GM12878 (cell line): ENCODE data around the gene XPO6. TPM values are rescaled to one million over a fixed set of nuclear protein-coding genes. Genes with fewer than 3 reads are reported as not detected.

Source experiments
- ATAC-seq: fragments of 200-7000 bp; cut with Tn5 transposase; 3 replicates; pipeline ENCODE4 v1.9.1; 2020; ENCODE audit warnings: mild to moderate bottlenecking, moderate library complexity
- BruUV-seq: library from RNA; stranded (reverse); fragments of 400-500 nt; replicated peaks from 2 replicates; lab custom pipeline; 2021; lab: Mats Ljungman, UMichigan
- CTCF ChIA-PET: fragments of 300-600 bp; sonication (Branson Sonifier 250); formaldehyde crosslinking; extraction: SDS; loops from one replicate; lab custom pipeline; 2021; ENCODE audit warnings: inconsistent platforms; lab: Yijun Ruan, JAX
- POLR2A ChIA-PET: fragments of 350-600 bp; formaldehyde crosslinking; extraction: SDS; loops from one replicate; lab custom pipeline; 2021; ENCODE audit warnings: inconsistent platforms; lab: Charles Lee
- RAD21 ChIA-PET: fragments of 300-600 bp; sonication (Branson Sonifier 250); formaldehyde crosslinking; loops from one replicate; lab custom pipeline; 2023; ENCODE audit warnings: antibody characterized with exemption; ENCODE audit not compliant: unreplicated experiment; lab: Charles Lee
- SMC1A ChIA-PET: fragments of 300-600 bp; sonication (Branson Sonifier 250); formaldehyde crosslinking; loops from one replicate; lab custom pipeline; 2023; ENCODE audit not compliant: unreplicated experiment, uncharacterized antibody; lab: Charles Lee
- DNase-seq: peaks from one replicate; pipeline ENCODE4 v3.0.0-alpha.2; 2011; ENCODE audit warnings: low read depth, low spot score
- FAIRE-seq: peaks from 3 replicates; lab custom pipeline; 2011; peaks lifted over from hg19 to GRCh38; lab: Jason Lieb, UNC
- H2AFZ ChIP-seq: 2 replicates; pipeline ENCODE4 v1.6.0; 2011; ENCODE audit warnings: low read depth, low read length, control low read depth; ENCODE audit not compliant: control insufficient read depth
- H3K27ac ChIP-seq: 2 replicates; pipeline ENCODE4 v1.5.1; 2011; ENCODE audit warnings: control low read depth; ENCODE audit not compliant: control insufficient read depth, insufficient read depth
- H3K27me3 ChIP-seq, 2 experiments: replicated peaks in 1 of 2; 2 replicates each; pipeline versions ENCODE4 v1.6.0 to v1.6.1; 2011; ENCODE audit warnings: low read length in 1 of 2; ENCODE audit not compliant: control insufficient read depth in 2 of 2, insufficient read depth in 2 of 2
- H3K36me3 ChIP-seq, 2 experiments: 2 replicates each; pipeline ENCODE4 v1.5.1; 2011; ENCODE audit warnings: low read length in 1 of 2; ENCODE audit not compliant: control insufficient read depth in 2 of 2, insufficient read depth in 2 of 2
- H3K4me1 ChIP-seq: 2 replicates; pipeline ENCODE4 v1.6.1; 2011; ENCODE audit warnings: mild to moderate bottlenecking, low read length, moderate library complexity, mixed read lengths; ENCODE audit not compliant: control insufficient read depth, insufficient read depth
- H3K4me2 ChIP-seq: 2 replicates; pipeline ENCODE4 v1.6.0; 2011; ENCODE audit warnings: control low read depth; ENCODE audit not compliant: control insufficient read depth, insufficient read depth
- H3K4me3 ChIP-seq: fragments of 200-600 bp; sonication (generic); 2 replicates; pipeline ENCODE4 v1.5.1; 2016
- H3K79me2 ChIP-seq: 2 replicates; pipeline ENCODE4 v1.6.0; 2011; ENCODE audit warnings: low read length; ENCODE audit not compliant: control insufficient read depth, insufficient read depth
- H3K9ac ChIP-seq: 2 replicates; pipeline ENCODE4 v1.8.0; 2011; ENCODE audit warnings: low read length, control low read depth, mixed read lengths; ENCODE audit not compliant: control insufficient read depth, insufficient read depth
- H3K9me3 ChIP-seq: replicated peaks from 3 replicates; pipeline ENCODE4 v1.5.1; 2011; ENCODE audit warnings: mild to moderate bottlenecking, low read length; ENCODE audit not compliant: control insufficient read depth, insufficient read depth
- H4K20me1 ChIP-seq: 2 replicates; pipeline ENCODE4 v1.6.0; 2011; ENCODE audit not compliant: control insufficient read depth, insufficient read depth
- ESRRA ChIP-seq: IDR thresholded peaks from 2 replicates; pipeline ENCODE4 v1.6.1; 2012; ENCODE audit warnings: mild to moderate bottlenecking, low read length, improper control_type of control experiment
- IRF4 ChIP-seq: IDR thresholded peaks from 2 replicates; pipeline ENCODE4 v1.6.1; 2011; ENCODE audit warnings: low read depth, low read length
- JUNB ChIP-seq: IDR thresholded peaks from 2 replicates; pipeline ENCODE4 v1.6.1; 2016; ENCODE audit warnings: antibody characterized with exemption, mild to moderate bottlenecking
- RCOR1 ChIP-seq: conservative IDR thresholded peaks from 2 replicates; pipeline ENCODE4 v1.6.1; 2012; ENCODE audit warnings: low read depth, low read length, improper control_type of control experiment
- SMAD1 ChIP-seq: fragments of 450-650 bp; IDR thresholded peaks from 2 replicates; pipeline ENCODE4 v1.6.1; 2018; ENCODE audit warnings: mild to moderate bottlenecking, low read depth; ENCODE audit not compliant: partially characterized antibody
- SUPT20H ChIP-seq: IDR thresholded peaks from 2 replicates; pipeline ENCODE4 v1.6.1; 2011; ENCODE audit warnings: low read depth, mild to moderate bottlenecking, low read length, moderate library complexity, borderline replicate concordance; ENCODE audit not compliant: control insufficient read depth
- whole genome bisulfite sequencing: methylation state at CpG from one replicate; pipeline ENCODE4 v1.1.6; 2016; ENCODE audit warnings: low lambda C conversion rate; ENCODE audit not compliant: insufficient replicate concordance, insufficient coverage; ENCODE audit errors: missing lambda C conversion rate; 5-methylcytosine and 5-hydroxymethylcytosine counted together
- in situ Hi-C: fragments of 300-500 bp; cut with MboI; formaldehyde crosslinking; loops from 9 replicates; pipeline ENCODE4 v1.14.3; 2018; ENCODE audit warnings: mixed read lengths
- intact Hi-C: fragments of 100-400 bp; cut with micrococcal nuclease; formaldehyde crosslinking; loops from one replicate; pipeline ENCODE4 v1.14.2; 2022; ENCODE audit not compliant: unreplicated experiment
- polyA plus RNA-seq, 11 experiments: library from polyadenylated mRNA; depleted of rRNA in 4 of 11; unstranded in 6 of 11; stranded (reverse) in 5 of 11; fragments of >200 nt; fragmentation: Nextera tagmentation in 4 of 11; fragmentation: Illumina TruSeq in 1 of 11; extraction: Ambion mirVana in 4 of 11; extraction: Trizol in 1 of 11; gene quantifications; 1 replicate in 1 of 11; 2 replicates in 10 of 11; pipeline versions ENCODE4 v1.2.1 to v1.2.3, GENCODE V29; 2011 to 2016; ENCODE audit warnings: inconsistent platforms in 2 of 11, missing spikeins in 2 of 11, low read depth in 1 of 11
- total RNA-seq, 4 experiments: library from RNA; depleted of rRNA in 3 of 4; stranded (reverse); fragments of >200 nt in 3 of 4; fragmentation: Illumina TruSeq in 1 of 4; extraction: Trizol in 1 of 4; gene quantifications; 2 replicates each; pipeline versions ENCODE4 v1.2.1 to v1.2.3, GENCODE V29; 2013 to 2021
- TF ChIP-seq, protein P1 (sequence below): fragments of 450-650 bp; formaldehyde crosslinking; IDR thresholded peaks from 2 replicates; pipeline ENCODE4 v1.4.0; 2020; ENCODE audit warnings: mild to moderate bottlenecking, moderate library complexity
- TF ChIP-seq, protein P2 (sequence below): IDR thresholded peaks from 2 replicates; pipeline ENCODE4 v1.6.1; 2011; ENCODE audit warnings: low read depth, low read length, improper control_type of control experiment, borderline replicate concordance

Gene XPO6
- total and polyA plus RNA-seq, 10 of the 15 experiments (the other 5 are each of a cell fraction or from before 2014, with no cell fraction given): 9.9 to 246 (median 110) TPM

DNA sequence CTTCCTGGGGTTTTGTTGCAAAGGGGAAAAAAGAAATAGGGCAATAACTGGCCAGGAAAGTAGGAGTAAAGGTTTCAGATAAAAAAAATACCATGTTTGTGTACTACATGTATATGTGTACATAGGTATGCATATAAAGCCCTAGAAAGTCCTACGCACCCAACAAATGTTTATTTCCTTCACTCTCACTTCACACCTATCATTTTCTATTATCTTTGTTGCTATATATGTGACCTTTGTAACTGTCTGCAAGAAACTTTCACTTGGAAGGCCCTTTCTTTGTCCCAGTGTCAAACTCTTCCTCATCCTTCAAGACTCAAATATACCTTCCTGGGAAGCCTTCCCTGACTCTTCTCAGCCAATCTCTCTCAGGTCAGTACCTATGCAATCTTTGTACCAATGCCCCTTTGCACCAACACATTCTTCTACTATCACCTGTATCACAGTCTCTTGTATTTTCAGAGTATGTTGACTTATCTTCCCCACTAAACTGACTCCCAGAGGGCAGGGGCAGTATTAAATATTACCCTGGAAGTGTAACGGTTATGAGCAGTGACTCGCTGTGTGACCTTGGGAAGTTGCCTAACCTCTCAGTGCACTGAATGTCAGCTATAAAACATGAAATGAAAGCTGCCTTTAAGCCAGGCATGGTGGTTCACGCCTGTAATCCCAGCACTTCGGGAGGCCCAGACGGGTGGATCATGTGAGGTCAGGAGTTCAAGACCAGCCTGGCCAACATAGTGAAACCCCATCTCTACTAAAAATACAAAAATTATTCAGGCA is 6.5 kb downstream of the XPO6 start:
- no peaks in the 10 kb centered on the region for H3K9me3 ChIP-seq
- no peak for FAIRE-seq

DNA sequence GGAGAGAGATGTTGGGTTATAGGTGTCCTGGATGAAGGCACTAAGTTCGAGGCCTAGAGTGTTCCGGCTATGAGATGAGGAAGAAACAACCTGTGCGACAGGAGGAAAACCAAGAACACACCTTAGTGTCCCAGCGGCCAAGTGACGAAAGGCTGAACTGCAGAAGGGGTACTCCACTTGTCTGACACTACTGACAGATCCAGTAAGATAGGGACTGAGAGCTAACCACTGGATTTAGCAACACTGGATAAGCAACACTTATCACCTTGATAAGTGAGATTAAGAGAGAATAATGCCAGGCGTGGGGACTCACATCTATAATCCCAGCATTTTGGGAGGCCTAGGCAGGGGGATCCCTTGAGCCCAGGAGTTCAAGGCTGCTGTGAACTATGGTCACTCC is 7.1 kb downstream of the XPO6 start:
- 97% methylated on average over 6 of the region's 6 CpGs for WGBS
- TF ChIP-seq, protein P1, sequence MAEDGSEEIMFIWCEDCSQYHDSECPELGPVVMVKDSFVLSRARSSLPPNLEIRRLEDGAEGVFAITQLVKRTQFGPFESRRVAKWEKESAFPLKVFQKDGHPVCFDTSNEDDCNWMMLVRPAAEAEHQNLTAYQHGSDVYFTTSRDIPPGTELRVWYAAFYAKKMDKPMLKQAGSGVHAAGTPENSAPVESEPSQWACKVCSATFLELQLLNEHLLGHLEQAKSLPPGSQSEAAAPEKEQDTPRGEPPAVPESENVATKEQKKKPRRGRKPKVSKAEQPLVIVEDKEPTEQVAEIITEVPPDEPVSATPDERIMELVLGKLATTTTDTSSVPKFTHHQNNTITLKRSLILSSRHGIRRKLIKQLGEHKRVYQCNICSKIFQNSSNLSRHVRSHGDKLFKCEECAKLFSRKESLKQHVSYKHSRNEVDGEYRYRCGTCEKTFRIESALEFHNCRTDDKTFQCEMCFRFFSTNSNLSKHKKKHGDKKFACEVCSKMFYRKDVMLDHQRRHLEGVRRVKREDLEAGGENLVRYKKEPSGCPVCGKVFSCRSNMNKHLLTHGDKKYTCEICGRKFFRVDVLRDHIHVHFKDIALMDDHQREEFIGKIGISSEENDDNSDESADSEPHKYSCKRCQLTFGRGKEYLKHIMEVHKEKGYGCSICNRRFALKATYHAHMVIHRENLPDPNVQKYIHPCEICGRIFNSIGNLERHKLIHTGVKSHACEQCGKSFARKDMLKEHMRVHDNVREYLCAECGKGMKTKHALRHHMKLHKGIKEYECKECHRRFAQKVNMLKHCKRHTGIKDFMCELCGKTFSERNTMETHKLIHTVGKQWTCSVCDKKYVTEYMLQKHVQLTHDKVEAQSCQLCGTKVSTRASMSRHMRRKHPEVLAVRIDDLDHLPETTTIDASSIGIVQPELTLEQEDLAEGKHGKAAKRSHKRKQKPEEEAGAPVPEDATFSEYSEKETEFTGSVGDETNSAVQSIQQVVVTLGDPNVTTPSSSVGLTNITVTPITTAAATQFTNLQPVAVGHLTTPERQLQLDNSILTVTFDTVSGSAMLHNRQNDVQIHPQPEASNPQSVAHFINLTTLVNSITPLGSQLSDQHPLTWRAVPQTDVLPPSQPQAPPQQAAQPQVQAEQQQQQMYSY (CRISPR knock-in tag): no peak
- TF ChIP-seq, protein P2, sequence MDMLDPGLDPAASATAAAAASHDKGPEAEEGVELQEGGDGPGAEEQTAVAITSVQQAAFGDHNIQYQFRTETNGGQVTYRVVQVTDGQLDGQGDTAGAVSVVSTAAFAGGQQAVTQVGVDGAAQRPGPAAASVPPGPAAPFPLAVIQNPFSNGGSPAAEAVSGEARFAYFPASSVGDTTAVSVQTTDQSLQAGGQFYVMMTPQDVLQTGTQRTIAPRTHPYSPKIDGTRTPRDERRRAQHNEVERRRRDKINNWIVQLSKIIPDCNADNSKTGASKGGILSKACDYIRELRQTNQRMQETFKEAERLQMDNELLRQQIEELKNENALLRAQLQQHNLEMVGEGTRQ: no peak
- TF ChIP-seq SMAD1: no peak
- no peak for TF ChIP-seq ESRRA
- no peak for TF ChIP-seq IRF4
- no peak for TF ChIP-seq JUNB
- no peak for TF ChIP-seq SUPT20H

More for the DNA sequence above, 6.5 kb downstream of the XPO6 start:
- POLR2A ChIA-PET: interaction anchor here (0.6 to 3.4 kb wide), 3 partner anchors 11 to 75 kb away, joined by 3 to 15 read pairs (median 4); no protein-coding TSS in a partner anchor
- H3K9ac ChIP-seq: 0 out of 2 replicates have a peak overlapping the region, but pooled peaks have one; percentile 19
- SMC1A ChIA-PET: interaction anchor here (1.4 to 8.7 kb wide), 4 partner anchors 8 to 17 kb away, joined by 3 to 272 read pairs (median 10); no protein-coding TSS in a partner anchor
- CTCF ChIA-PET: interaction anchor here (0.6 to 3.1 kb wide), 2 partner anchors 11 to 13 kb away, joined by 3 to 16 read pairs; no protein-coding TSS in a partner anchor
- in situ Hi-C loops: no loop called here
- H3K27me3 ChIP-seq: no peaks in the 10 kb centered on the region
- peaks cover 92% of the 10 kb centered on the region for H3K79me2 ChIP-seq
- peaks cover 7% of the 10 kb centered on the region for H4K20me1 ChIP-seq
- H3K27ac ChIP-seq: no peak overlapping the region; the same call in 1 of the 2 replicates
- H3K4me1 ChIP-seq: peaks cover 21% of the 10 kb centered on the region
- ATAC-seq: no peak
- peak overlapping the region; percentile 57 for H3K4me2 ChIP-seq
- no peak overlapping the region for H3K4me3 ChIP-seq
- DNase-seq: no peak
- BruUV-seq: no TSS peak
- H3K36me3 ChIP-seq: peaks cover 7 to 40% of the 10 kb centered on the region in 2 experiments
- no peak for TF ChIP-seq RCOR1
- H2AFZ ChIP-seq: no peak overlapping the region
- RAD21 ChIA-PET: interaction anchor here (12.5 kb wide), 1 partner anchor 15 kb away, joined by 192 read pairs; no protein-coding TSS in a partner anchor
- 86% methylated on average over 6 of the region's 6 CpGs for whole genome bisulfite sequencing
- intact Hi-C loops: no loop called here

More for the DNA sequence above, 7.1 kb downstream of the XPO6 start:
- intact Hi-C loops (no loop called here), in situ Hi-C loops (no loop called here)
- Histone ChIP-seq H3K27me3 (no peaks in the 10 kb centered on the region), H2AFZ (no peak overlapping the region), H3K36me3 (peaks cover 7 to 40% of the 10 kb centered on the region in 2 experiments), H3K4me1 (peaks cover 18% of the 10 kb centered on the region), H3K79me2 (peaks cover 92% of the 10 kb centered on the region), H3K9me3 (no peaks in the 10 kb centered on the region), H3K4me2 (peak overlapping the region; percentile 38), H4K20me1 (peaks cover 7% of the 10 kb centered on the region), H3K4me3 (no peak overlapping the region), H3K9ac (no peak overlapping the region), H3K27ac (no peak overlapping the region)
- no TSS peak for BruUV-seq
- ATAC-seq: no peak
- ChIA-PET SMC1A (interaction anchor here (0.6 to 3.5 kb wide), 4 partner anchors 11 to 18 kb away, joined by 3 to 16 read pairs (median 4); no protein-coding TSS in a partner anchor), RAD21 (interaction anchor here (0.8 to 12.5 kb wide), 2 partner anchors 10 to 14 kb away, joined by 3 to 192 read pairs; no protein-coding TSS in a partner anchor), POLR2A (interaction anchor here (0.5 to 3.4 kb wide), 3 partner anchors 10 to 124 kb away, joined by 3 to 15 read pairs (median 6); no protein-coding TSS in a partner anchor), CTCF (interaction anchor here (1.1 to 3.1 kb wide), 2 partner anchors 10 to 63 kb away, joined by 4 to 16 read pairs; no protein-coding TSS in a partner anchor)
- DNase-seq: no peak
- no peak for FAIRE-seq
